Left lobe of liver (tissue), 2 donors: ENCODE results near the gene SPINT2. TPM values are rescaled to one million over a fixed set of nuclear protein-coding genes. Genes with fewer than 3 reads are reported as not detected.
"Not testable (repeated sequence)": the region's sequence is repeated elsewhere in the genome, so short reads cannot be mapped to it uniquely, and the experiment has no call there.

Source experiments
- ATAC-seq: fragments of 200-7000 bp; cut with Tn5 transposase; one replicate; pipeline ENCODE4 v1.9.1; 2020; ENCODE audit warnings: mild to moderate bottlenecking, moderate library complexity
- DNase-seq: peaks from one replicate; pipeline ENCODE4 v3.0.0-alpha.2; 2020; ENCODE audit warnings: low spot score
- total RNA-seq: library from RNA; stranded (reverse); gene quantifications from one replicate; pipeline ENCODE4 v1.2.1, GENCODE V29; 2021
- donor health status: DM: no; HTN: no; CAD: no; lungs with moderate emphysema.
- donor health status: DM: no; HTN: yes; CAD: no.

The SPINT2 gene
- total RNA-seq, 1 donor from 2014 or later, result 7.3 TPM

DNA sequence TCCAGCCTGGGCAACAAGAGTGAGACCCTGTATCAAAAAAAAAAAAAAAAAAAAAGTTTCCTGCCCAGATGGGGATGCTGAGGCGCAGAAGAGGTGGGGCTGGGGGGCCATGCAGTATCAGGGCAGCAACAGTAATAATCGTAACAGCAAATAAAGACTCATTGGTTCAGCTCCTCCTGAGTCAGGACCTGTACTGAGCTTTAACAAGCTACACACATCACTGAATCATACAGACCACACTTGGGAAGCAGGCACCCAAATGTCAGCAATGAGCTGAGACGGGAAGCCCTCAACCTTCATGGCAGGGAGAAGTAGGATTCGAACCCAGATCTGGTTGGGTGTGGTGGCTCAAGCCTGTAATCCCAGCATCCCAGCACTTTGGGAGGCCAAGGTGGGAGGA, 29.8 kb upstream of the SPINT2 start:
- no peak for ATAC-seq
- no peak for DNase-seq

DNA sequence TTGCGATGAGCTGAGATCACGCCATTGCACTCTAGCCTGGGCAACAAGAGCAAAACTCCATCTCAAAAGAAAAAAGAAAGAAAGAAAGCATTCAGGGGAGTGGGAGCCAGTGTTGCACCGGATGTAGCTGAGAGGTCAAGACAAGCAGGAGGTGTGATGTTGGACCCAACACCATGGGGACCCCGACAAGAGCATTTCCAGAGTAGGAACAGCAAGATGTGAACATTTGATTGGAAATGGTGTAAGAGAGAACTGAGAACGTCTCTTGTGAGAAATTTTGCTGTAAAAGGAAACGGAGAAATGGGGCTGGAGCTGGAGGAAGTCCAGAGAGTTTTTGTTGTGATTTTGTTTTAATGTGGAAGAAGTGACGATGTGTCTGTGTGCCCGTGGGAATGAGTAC, 24.6 kb upstream of the SPINT2 start:
- ATAC-seq (no peak), DNase-seq (no peak)

DNA sequence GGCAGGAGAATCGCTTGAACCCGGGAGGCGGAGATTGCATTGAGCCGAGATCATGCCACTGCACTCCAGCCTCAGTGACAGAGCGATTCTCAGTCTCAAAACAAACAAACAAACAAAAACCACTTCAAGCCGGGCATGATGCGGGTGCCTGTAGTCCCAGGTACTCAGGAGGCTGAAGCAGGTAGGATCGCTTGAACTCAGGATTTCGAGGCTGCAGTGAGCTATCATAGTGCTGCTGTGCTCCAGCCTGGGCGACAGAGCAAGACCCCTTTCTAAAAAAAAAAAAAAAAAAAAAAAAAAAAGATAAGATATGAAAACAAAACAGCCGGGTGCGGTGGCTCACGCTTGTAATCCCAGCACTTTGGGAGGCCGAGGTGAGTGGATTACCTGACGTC, 21.1 kb upstream of the SPINT2 start:
- ATAC-seq (no peak), DNase-seq (no peak)

DNA sequence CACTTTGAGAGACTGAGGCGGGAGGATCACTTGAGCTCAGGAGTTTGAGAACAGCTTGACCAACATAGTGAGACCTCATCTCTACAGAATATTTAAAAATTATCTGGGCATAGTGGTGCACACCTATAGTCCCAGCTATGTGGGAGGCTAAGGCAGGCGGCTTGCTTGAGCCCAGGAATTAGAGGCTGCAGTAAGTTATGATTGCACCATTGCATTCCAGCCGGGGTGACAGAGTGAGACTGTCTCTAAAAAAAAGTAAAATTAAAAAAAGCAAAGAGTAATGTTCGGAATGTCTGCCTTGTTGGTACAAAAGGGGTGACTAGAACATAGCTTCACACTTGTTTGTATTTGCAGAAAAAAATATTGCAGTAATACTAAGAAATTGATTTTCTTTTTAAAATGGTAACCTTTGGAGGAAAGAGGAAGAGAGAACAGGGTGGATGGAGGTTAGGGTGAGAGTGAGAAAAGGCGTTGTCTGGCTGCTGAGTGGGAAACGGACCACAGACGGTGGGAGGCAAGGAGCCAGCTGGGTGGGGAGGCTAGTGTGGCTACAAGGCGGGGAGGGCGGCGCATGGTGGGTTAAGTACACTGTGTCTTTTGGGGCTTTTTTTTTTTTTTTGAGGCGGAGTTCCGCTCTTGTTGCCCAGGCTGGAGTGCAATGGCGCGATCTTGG, 18.4 kb upstream of the SPINT2 start:
- ATAC-seq (no peak), DNase-seq (no peak)

DNA sequence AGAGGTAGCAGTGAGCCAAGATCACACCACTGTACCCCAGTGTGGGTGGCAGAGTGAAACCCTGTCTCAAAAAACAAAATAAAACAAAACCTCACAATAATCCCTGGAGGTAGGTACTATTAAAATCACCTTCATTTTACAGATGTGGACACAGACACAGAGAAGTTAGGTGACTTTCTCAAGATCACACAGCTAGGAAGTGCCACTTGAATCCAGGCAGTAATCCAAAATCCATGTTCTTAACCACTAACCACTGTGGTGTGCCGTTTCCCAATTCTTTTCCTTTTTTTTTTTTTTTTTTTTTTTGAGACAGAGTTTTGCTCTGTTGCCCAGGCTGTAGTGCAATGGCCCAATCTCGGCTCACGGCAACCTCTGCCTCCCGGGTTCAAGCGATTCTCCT, 17.2 kb upstream of the SPINT2 start:
- no peak for DNase-seq
- ATAC-seq, result no peak

DNA sequence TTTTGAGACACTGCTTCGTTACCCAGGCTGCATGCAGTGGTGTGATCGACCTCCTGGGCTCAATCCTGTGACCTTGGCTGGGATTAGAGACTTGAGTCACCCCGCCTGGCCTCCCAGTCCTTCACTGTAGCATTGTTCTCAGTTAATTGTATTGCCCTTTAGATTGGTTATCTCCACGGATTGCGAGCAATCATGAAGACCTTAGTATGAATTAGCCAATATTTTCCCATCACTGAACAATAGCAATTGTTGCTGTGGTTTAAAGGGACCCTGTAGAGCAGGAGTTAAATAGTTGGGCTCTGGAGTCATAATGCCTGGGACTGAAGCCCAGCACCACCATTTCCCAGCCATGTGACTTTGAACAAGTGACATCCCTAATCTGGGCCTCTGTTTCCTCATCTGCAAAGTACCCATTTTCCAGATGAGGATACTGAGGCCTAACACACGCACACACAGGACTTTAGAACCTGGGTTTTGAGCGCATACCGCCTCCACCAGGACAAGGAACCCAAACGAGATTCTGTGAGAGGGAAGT, 16.6 kb upstream of the SPINT2 start:
- DNase-seq, result no peak
- no peak for ATAC-seq

DNA sequence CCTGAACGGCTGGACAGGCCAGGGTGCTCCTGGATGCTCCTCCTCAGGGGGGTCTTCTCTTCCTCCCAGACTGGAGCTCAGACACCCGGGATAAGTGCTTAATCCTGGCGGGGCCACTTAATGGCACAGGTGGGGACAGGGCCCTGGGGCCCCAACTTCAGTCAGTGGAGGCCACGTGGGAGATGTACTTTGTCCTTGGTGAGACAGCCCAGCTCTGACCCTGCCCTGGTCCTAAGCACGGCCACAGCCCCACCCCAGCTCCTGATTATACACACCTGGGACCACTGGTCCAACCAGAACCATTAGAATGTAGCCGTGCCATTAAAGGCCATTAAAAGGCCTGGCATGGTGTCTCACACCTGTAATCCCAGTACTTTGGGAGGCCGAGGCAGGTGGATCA, 16.0 kb upstream of the SPINT2 start:
- no peak for ATAC-seq
- no peak for DNase-seq

DNA sequence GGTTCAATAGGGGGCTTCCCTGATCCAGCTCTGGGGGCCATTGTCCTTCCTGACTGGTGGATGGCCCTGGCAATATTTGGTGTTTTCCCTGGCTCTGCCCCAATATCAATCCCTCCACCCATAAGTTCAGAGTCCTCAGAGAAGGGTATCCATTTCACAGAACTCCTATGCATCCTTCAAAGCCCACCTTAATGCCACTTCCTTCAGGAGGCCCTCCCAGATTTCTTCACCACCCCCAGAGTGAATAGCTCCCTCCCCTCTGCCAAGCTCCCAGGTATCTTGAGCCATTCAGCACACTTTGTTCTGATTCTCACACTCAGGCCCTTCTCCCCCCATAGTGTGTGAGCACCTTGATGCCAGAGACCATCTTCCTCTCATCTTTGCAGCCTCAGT, 13.9 kb upstream of the SPINT2 start:
- DNase-seq (no peak), ATAC-seq (no peak)

DNA sequence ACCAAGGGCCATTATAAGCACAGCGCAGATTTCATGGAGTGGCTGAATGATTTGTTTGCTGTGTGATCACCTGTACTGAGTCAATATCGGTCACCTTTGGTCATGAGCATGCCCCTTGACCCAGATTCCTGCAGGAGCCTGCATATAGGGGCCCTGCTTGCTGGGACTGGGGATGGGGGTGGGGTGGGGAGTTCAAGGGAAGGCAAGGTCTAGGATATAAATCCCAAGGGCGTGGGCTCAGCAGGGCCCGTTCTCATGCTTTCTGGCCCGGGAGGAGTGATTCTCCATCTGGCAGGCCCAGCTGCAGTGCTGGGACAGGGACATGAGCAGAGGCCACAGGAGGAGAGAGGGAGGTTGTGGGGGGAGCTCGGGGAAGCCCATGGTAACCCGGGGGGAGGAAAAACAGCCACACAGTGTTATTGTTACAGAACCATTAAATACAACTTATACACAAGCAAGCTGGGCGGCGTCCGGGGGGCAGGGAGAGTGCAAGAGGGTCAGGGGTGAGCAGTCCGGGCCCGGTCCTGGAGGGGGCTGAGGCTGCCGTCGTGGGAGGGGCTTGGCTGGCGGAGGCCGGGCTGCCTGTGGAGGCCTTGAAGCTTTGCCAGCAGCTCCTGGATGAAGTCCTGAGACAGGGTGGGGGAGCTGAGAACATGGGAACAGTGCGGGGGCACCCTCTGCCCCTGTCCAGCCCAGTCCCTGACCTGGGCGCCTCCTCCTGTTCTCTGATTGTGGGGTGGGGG, 13.4 kb upstream of the SPINT2 start:
- DNase-seq, result peak; percentile 65
- ATAC-seq, result peak; percentile 90

DNA sequence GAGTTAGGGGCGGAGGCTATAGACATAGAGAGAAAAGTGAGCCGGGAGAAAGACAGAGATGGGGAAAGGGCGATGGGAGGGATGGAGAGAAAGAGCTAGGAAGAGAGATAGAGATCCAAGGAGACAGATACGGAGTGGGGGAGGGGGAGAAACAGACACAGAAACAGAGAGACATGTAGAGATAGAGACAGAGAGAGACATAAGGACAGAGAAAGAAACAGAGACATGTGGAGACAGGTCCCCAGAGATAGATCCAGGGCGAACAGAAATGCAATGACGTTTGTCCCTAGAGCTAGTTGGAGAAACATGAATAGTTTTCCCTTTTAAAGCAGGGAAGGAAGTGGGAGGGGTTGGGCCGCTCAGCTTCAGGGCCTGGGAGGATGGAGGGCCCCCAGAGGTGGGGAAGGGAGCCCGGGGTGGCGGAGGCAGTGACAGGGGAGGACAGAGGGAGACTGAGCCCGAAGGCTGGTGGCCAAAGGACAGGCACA, 12.8 kb upstream of the SPINT2 start:
- peak; percentile 31 for ATAC-seq
- no peak for DNase-seq

DNA sequence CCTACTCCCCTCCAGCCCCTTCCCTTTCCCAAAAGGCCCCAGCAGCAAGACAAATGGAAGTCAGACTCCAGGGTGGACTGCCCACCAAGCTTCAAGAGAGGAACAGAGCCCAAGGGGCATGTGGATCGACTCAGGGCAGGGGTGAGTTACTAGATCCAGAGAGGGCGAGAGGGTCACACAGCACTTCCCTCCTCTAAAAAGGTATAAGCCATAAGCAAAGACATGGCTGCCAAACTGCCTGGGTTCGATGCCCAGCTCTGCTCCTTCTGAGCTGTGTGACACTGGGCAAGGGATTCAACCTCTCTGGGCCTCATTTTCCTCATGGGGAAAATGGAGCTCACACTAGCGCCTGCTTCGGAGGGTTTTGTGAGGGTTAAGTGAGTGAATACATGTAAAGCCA, 12.0 kb upstream of the SPINT2 start:
- DNase-seq (no peak), ATAC-seq (no peak)

DNA sequence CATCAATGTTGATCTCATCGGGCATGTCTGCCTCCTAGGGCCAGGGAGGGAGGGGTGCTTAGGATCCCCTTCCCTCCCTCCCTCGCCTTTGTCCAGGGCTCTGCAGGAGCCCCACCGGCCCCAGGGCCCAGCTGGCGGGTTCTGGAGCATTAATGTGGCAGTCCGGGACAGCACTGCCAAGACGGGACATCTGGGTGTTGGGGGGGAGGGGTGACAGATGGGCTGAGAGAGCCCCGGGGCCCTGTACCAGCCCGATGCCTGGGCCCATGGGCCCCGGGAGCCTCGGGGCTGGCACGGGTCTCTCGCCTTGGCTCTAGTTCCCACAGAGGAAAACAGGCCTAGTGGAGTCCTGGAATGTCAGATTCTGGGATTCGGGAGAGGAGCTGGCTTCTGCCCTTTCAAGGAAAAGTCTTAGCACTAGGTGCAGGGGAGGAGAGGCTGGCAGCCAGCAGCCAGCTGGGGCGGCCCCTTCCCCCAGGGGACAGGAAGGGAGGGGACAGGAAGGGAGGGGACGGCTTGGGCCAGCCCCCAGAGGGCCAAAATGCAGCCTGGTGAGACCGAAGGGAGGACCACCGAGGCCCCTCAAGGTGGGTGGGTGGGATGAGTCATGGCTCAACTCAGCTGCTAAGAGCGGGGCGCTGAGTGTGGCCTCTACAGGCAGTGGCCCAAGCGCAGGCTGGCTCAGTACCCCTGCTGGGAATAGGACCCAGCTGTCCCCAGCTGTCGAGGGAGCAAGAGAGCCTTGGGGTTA, 11.3 kb upstream of the SPINT2 start:
- ATAC-seq (no peak), DNase-seq (no peak)

DNA sequence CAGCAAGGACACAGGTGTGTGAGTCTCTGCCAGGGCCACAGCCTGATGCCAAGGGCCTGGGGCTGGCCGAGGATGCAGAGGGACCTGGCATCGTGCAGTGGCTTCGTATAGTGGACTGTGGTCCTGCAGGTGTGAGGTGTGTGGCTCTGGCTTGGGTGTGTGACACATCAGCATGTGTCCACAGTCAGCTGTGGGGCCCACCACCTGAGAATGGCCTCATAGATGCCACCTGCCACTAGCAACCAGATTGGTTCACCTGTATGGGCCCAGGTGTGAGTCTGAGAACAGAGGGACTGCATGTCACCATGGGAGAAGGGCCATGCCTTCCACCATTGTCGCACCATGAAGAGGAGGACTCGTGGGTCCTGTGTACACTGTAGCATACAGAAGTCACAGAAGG, 10.6 kb upstream of the SPINT2 start:
- no peak for ATAC-seq
- DNase-seq, result no peak

DNA sequence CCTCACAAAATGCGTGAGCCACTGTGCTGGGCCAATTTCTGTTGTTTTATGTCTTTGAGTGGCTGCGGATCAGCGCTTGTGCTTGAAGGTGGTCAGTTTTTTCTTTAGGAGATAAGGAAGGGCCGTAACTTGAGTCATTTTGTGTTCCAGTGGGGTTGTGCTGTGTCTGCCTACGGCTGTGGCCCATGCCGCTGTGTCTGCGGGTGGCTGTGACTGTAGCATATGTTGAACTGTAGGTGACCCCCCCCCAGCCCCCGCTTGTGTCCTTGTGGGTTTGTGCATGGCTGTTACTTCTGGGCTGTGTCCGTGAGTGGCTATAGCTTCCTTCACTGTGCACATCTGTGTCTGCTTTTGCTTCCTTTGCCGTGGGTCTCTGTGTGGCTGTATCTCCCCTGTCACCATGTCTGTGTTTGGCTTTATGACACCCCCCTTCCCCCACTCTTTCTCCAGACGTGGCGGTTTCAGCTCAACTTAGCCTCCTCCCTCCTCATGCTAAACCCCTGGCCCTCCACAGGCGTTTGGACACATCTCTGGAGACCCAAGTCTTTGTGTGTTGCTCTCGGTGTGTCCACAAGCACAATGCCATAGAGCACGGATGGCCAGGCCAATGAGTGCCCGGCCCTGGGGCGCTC, 8.9 kb upstream of the SPINT2 start:
- ATAC-seq (no peak), DNase-seq (no peak)

DNA sequence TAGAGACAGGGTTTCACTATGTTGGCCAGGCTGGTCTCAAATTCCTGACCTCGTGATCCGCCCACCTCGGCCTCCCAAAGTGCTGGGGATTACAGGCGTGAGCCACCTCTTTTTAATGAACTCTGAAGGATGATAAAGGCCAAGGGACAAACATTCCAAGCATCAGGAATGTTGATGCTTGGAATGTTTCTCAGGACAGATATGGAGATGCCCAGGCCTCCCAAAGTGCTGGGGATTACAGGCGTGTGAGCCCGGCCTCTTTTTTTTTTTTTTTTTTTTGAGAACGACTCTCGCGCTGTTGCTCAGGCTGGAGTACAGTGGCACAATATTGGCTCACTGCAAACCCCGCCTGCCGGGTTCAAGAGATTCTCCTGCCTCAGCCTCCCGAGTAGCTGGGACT, 2.4 kb upstream of the SPINT2 start:
- not testable (repeated sequence) for ATAC-seq, DNase-seq

DNA sequence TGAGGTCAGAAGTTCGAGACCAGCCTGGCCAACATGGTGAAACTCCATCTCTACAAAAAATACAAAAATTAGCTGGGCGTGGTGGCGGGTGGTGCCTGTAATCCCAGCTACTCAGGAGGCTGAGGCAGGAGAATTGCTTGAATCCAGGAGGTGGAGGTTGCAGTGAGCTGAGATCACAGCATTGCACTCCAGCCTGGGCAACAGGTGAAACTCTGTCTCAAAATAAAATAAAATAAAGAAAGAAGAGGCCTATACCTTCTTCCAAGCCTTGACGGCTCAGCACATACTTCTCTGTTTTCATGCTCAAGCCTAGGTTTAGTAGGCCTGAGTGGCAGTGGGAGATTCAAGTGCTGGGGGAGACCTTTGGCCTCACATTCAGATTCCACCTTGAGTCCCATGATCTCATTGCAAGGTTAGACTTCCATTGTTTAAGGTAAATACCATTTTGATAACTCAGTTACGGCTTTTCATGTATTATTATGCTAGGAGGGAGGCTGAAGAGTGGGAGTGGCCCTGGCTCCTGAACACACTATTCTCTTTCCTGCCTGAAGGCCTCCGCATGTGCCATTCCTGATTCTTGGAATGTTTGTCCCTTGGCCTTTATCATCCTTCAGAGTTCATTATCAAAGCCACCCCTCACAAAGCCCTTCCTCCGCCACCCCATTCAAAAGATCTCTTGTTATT, 1.6 kb upstream of the SPINT2 start:
- ATAC-seq, result no peak
- DNase-seq, result no peak

DNA sequence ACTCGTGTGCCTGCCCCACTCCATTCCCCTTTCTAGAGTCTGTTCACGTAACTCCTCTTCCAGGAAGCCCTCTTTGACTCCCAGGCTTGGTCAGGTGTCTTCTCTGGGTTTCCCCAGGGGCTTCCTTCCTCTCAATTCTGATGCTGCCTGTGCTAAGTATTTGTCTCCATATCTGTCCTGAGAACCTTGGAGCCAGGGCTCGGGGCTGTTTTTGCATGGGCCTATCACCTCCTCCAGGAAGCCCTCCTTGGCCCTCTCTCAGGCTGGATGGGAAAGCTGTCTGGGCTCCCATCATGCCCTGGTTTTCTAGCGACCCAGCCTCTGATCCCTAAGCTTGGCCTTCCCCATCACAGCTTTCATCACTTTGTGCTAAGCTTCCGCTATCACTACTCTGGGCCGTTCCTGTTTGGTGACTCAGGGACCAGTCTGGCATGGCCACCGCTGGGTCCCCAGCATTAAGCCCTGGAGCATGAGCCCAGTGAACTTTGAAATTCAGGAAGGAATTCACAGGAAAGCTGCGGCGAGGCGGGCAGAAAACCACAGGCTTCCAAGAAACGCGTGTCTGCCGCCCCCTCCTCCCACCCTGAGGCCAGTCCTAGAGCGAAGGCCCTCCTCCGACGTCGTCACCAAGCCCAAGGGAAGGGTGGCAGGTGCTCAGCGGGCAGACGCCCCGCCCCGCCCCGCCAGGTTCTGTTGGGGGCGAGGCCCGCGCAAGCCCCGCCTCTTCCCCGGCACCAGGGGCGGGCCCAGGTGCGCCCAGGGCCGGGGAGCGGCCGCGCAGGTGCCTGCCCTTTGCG, 486 bp upstream of the SPINT2 start:
- ATAC-seq, result peak; percentile 85
- DNase-seq, result peak; percentile 65

DNA sequence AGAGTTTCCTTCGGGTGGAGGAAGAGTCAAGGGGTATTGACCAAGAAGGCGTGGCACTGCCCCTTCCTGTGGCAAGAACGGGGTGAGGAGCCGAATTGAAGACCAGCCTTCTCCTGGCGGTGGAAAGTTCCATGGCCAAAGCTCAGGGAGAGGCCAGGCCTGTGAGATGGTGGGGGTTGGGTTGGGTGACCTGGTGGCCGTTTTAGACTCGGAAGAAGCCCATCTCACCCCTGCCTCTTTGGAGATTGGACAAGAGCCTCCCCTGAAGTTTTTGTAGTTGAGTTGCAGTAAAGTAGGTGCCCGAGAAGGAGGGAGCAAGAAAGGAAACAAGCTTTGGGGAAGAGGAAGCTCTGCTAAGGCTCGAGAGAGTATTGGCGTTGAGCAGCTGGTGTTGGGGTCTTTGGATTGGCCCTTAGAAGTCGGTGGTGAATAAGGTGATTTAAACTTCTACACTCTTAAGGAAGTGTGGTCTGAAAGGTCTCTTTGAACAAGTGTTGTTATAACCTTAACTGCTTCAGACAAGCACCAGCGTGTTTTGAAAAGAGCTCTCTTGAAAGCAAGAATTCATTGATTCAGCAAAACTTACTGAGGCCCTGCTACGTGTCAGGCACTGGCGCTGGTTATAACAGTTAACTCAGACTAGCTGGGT, 964 bp downstream of the SPINT2 start:
- ATAC-seq, result no peak

DNA sequence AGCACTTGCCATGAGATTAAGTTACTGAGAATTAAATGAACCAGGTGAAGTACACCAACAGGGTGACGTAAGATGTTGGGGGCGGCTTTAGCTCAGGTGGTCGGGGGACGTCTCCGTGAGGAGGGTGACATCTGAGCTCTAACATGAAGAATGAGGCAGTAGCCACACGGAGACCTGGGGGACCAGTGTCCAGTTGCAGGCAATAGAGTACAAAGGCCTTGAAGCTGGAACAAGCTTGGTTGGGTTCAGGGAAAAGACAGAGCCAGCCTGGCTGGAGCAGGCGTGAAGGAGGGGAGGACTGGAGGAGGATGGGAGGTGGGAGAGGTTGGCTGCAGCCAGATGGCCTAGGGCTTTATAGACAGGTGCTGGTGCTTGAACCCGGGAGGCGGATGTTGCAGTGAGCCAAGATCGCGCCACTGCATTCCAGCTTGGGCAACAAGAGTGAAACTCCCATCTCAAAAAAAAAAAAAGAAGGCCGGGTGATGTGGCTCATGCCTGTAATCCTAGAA, 1.6 kb downstream of the SPINT2 start:
- DNase-seq (no peak), ATAC-seq (no peak)

More for the DNA sequence above, 964 bp downstream of the SPINT2 start:
- DNase-seq, result no peak
